Fibroblast of the conjunctiva (primary cell): ENCODE results near the gene CGAS.
"Not testable (repeated sequence)": the region's sequence is repeated elsewhere in the genome, so short reads cannot be mapped to it uniquely, and the experiment has no call there.

Experiments
- DNase-seq: peaks from one replicate; pipeline ENCODE4 v3.0.0-alpha.2; 2010; ENCODE audit warnings: low read depth

Gene CGAS

DNA sequence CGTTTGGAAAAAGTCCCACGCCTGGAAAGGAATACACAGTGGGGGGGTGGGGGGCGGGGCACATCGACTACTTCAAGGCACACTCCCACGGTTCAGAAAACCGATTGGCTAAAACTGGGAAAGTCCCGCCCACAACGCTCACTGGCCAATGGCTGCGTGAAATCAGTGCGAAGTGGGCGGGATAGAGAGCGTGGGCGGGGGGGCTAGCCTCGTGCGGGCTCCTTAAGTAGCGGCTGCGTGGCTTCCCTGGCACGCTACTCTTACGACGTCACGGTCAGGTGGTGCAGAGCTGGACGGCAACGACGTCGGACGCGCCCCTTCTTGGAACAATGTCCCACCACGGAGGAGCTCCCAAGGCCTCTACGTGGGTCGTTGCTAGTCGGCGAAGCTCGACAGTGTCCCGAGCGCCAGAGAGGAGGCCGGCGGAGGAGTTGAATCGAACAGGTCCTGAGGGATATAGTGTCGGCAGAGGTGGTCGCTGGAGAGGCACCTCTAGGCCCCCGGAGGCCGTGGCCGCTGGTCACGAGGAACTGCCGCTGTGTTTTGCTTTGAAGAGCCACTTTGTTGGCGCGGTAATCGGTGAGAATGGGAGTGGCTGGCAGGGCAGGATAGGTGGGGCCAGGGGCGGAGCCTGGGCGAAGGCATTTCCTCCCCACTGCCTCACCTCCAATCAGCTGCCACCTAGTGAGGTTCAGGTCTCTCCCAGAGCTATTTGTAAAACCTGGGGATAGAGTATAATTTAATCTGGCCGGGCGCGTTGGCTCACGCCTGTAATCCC, 57.3 kb downstream of the CGAS start, which contains the start of gene DDX43:
Gene DDX43, plus strand, starts transcription at position 252 of the 778 bp plus-strand sequence. Its CDS starts 78 bp downstream, at position 330.
- no peak for DNase-seq

DNA sequence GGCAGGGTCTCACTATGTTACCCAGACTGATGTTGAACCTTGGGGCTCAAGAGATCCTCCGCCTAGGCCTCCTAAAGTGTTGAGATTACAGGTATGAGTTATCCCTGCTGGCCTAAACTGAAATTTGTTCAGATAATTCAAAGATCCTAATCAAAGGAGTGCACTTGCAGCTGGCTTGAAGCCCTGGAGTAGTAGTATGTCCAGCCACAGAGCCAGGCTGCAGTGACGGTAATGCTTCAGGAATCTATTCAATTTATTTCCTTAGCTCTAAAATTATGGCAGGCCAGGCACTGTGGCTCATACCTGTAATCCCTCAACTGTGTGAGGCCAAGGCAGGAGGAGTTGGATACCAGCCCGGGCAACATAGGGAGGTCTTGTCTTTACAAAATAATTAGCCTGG, 58.8 kb downstream of the CGAS start:
- no peak for DNase-seq

DNA sequence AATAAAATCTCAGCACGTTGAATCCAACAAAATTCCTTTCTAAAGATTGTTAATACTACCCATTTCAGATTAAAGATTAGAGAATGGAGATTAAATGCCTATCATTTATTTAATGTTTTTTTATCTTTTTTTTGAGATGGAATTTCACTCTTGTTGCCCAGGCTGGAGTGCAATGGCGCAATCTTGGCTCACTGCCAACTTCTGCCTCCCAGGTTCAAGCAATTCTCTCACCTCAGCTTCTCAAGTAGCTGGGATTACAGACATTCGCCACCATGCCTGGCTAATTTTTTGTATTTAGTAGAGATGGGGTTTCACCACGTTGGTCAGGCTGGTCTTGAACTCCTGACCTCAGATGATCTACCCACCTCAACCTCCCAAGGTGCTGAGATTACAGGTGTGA, 59.9 kb downstream of the CGAS start:
- not testable (repeated sequence) for DNase-seq

DNA sequence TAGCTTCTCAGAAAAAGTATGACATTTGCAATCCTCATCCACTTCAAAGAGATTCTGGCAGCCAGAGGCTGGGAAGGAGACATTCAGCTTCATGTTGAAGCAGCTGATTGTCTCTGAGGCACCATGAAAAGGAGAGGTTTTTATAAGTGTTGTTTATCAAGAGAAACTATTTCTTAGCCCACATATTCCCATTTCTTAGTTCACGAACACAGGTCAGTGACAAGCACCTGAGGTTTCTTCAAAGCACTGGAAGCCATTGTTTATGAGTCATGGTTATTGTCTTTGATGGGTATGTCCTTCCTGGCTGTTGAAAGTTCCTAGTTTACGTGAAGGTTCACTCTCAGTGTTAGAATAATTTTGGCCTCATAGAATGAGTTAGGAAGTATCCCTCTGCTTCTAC, 60.4 kb downstream of the CGAS start:
- no peak for DNase-seq

DNA sequence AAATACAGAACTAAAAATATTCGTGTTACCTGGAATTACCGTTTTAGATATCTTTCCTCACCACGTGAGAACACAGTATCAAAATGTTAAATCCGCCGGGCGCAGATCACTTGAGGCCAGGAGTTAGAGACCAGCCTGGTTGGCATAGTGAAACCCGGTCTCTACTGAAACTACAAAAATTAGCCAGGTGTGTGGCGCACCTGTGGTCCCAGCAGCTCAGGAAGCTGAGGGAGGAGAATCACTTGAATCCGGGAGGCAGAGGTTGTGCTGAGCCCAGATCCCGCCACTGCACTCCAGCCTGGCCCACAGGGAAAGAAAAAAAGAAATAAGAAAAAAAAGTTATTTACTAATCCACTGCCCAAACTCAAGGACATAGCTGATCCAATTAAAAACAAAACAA, 62.2 kb downstream of the CGAS start:
- DNase-seq, result no peak

DNA sequence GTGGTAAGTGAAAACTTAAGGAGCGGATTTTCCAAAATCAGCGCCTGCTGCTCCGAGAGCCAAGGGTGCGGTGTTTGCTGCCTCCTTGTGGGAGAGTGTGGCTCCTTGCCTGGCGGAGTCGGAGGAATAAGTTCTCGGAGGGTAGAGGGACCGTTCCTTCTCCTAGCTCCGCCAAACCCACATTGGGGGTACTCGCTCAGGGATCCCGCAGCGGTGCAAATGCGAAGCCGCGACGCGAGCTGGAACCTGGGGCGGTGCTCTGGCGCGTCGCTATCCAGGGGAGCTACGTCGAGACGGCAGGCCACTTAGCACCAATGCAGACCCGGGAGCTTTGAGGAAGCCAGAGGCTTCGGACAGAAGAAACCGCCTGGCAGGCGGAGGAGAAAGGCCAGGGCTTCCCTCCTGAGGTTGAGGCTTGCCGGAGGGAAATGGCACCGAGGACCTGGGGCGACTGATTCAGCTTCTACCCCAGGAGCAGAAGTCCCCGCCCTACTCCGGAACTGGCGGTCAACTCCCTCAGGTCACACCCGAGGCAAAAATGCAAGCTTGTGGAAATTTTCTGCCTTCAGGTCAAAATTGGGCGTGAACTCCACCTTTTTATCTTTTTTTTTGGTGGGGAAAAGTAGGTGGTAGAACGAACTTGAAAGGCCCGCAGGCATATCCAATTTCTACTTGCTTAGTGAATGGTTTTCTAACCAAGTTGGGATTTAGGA, 63.1 kb downstream of the CGAS start:
- peak; percentile 29 for DNase-seq

DNA sequence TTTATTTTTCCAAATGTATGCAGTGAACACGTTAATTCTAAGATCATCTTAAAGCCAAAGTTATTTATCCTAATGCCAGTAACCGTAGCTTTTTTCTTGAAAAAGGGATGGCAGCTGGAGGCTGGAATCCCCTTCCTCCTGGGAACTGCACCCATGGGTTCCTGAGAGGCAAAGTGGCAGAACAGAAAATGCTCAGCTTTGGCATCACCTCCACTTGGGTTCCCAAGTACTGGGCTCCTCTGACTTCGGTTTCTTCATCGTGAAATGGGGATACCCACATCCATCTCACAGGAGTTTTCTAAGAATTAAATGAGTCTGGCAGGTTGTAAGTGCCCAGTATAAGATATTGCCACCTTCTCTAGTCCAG, 63.7 kb downstream of the CGAS start:
- DNase-seq, result no peak

DNA sequence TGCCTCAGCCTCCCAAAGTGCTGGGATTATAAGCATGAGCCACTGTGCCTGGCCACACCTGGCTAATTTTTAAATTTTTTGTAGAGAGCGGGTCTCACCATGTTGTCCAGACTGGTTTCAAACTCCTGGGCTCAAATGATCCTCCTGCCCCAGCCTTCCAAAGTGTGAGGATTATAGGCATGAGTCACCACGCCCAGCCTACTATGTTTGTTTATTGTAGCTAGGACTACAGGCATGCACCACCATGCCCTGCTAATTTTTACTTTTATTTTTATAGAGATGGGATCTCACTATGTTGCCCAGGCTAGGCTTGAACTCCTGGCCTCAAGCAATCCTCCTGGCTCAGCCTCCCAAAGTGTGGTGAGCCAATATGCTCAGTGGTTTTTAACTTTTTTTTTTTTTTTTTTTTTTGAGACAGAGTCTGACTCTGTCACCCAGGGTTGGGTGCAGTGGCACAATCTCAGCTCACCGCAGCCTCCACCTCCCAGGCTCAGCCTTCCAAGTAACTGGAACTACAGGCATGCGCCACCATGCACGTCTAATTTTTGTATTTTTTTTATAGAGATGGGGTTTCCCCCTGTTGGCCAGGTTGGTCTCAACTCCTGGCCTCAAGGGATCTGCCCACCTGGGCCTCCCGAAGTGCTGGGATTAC, 69.5 kb downstream of the CGAS start:
- no peak for DNase-seq

DNA sequence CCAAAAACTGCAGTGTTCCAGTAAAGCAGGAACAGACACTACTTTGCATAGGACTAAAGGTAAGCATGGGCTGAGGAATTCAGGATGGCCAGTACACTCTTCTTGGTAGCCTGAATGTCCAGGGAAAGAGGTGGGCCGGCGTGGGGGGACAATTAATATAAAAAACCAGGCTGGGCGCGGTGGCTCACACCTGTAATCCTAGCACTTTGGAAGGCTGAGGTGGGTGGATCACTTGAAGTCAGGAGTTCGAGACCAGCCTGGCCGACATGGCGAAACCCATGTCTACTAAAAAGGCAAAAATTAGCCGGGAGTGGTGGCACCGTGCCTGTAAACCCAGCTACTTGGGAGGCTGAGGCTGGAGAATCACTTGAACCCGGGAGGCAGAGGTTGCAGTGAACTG, 70.6 kb downstream of the CGAS start:
- not testable (repeated sequence) for DNase-seq

DNA sequence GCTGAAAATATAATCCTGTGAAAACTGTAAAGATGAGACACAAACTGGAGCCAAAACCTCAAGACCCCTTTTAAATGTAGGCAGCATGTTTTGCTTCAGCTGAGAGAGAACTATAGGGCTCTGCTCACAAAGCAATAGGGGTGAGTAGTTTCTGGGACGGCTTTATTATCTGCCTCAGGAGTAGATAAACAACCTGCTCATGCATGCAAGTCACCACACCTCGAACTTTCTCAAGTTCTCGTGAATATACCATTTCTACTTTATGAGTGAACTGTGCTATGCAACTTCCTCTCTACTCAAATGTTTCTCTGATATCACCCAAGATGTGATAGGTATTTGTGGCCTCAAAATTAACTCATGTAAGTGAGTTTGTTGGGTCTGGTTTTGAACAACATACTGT, 74.9 kb downstream of the CGAS start:
- DNase-seq, result no peak

DNA sequence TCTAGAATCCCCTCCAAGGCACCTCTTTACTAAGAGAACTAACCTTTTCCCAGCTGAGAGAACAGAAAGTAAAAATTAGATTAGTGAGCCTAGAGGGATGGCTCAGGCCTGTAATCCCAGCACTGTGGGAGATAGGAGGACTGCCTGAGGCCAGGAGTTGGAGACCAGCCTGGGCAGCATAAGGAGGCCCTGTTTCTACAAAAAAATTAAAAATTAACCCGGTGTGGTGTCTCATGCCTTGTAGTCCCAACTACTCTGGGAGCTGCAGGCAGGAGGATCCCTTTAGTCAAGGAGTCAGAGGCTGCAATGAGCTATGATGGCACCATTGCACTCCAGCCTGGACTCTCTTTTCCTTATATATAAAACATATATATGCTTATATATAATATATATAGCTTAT, 76.9 kb downstream of the CGAS start:
- DNase-seq, result no peak
